Superior temporal gyrus (tissue), 1 donor: ENCODE results near the gene TANC1.

Experiments used
- DNase-seq: peaks from one replicate; pipeline ENCODE4 v3.0.0-alpha.2; 2016; ENCODE audit errors: extremely low spot score

Gene TANC1

DNA sequence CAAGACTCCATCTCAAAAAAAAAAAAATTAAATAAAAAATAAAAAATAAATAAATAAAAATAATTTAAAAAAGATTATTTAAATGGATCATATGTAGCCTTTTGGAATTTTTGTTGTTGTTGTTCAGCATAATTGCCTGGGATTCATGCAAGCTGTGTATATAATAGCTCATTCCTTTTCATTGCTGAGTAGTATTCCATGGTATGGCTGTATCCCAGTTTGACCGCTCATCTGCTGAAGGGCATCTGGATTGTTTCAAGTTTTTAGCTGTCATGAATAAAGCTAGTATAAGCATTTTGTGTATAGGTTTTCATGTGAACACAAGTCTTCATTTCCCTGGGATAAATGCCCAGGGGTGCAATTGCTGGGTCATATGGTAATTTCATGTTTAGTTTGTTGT lies 6.4 kb upstream of the TANC1 start:
- no peak for DNase-seq

- no peak for DNase-seq
Observed at GRCh38 chr2:158963071-158963470, 5.4 kb upstream of the TANC1 start.

GRCh38 chr2:158965107-158965506 lies 3.3 kb upstream of the TANC1 start:
- DNase-seq, result no peak

GRCh38 chr2:158965641-158966040 lies 2.8 kb upstream of the TANC1 start:
- DNase-seq, result no peak

DNA sequence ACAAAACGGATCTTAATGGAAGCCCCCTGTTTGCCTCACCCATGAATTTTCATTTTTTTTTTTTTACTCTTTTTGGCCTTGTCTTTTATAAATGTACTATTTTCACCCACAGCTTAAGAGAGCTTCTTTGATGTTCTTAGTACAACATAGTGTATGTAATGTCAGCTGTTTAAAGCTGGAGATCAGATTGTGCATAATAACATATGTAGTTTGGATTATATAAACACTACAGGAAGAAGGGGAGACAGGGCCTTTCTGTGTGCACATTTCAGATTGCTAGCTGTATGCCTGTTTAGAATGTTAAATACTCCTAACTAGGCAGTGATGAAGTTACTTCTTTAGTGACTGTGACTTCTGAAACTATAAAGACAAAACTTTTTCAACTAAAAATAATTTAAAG lies 2.1 kb upstream of the TANC1 start:
- no peak for DNase-seq

- no peak for DNase-seq
Observed at GRCh38 chr2:158967114-158967730, 1.2 kb upstream of the TANC1 start.

DNA sequence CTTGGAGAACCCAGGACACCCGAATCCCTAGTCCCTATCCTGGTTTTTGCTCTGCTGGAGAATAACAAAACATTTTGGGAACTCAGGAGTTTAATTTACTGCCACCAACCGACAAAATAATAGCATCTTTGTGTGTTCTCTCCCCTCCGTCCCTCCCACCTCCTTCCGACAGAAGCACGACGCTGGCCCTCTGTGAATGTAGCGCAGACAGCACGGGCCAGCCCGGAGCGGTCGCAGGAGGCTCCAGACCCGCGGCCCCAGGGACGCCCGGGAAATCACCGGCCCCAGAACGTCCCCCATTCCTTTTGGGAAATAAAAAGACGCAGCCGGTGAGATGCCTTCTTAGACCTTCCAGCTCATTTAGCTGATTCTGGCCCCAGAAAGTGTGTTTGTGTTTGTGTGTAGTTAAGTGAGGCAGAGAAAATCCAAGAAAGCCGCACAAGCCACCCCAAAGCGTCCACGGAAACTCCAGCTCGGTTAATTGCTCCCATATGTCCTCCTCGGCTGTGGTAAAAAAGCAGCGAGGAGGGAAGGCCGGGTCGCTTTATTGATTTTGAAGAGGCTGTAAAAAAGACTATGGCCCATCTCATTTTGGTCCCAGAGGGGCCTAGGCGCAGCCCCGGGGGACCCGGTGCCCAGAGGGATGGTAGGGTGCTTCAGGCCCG lies 577 bp upstream of the TANC1 start:
- peak; percentile 82 for DNase-seq

GRCh38 chr2:158969162-158969714 lies 798 bp downstream of the TANC1 start:
- DNase-seq, result no peak

DNA sequence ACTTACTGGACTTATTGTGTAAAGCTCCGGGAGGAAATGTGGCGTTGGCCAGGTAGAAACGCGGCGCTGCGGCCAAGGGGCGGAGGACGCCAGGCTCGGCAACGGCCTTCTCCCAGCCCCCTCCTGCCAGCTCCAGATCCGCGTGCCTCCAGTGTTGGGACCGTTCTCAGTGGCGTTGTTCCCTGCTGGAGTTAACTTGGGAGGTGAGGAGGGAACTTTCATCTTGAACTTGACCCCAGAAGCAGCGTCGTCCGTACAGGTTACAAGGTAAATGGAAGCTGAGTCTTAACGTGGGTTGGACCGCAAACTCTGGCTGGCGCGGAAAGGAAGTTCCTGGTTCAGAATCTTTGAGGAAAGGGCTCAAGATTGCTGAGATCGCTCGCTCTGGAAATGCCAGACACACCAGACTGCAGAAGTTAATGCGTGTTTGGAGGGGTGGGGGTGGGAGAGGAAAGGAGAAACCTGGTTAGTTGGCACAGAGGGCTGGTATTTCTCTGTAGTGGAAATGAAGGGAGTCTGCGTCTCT lies 1.3 kb downstream of the TANC1 start:
- peak; percentile 45 for DNase-seq

- DNase-seq, result peak; percentile 42
Observed at GRCh38 chr2:158970241-158970751, 1.9 kb downstream of the TANC1 start.

DNA sequence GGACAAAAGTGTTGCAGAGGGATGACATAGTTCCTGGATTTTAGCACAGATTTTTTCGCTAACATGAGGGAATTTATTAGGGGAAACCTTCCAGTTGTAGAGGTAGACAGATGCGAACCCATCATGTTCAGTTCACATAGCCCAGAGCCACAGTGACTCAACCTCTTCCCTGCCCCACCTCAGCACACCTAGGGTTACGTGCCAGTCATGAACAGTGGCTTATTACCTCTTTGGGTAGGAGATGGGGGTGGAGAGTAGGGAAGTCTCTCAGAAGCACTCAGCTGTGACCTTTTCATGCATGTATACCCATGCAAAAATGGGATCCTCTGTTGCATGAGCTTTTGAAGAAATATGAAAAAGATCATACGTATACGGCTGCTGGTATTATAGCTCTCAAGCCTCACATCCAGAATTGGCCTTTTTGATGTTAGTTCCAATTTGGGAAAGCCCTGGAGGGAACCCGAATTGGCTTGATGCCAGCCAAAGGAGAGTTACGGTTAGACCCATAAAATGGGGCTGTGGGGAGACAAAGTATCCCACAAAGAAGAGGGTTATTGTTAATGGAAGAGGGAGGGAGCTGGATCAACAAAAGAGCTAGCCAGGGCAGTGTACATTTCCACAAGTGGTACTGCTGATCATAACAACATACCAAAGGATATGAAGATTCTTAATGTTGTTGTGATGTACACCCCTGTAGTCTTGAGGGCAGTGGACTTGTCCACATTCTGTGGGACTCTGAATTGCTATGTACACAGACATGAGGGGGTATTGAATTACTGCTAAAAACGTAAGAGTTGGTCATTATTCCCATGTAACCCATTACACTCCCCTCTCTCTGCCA lies 4.9 kb downstream of the TANC1 start:
- DNase-seq, result no peak

- no peak for DNase-seq
Observed at GRCh38 chr2:158975271-158975921, 7.0 kb downstream of the TANC1 start.

GRCh38 chr2:158979772-158980171 lies 11.3 kb downstream of the TANC1 start:
- DNase-seq, result no peak

- DNase-seq, result no peak
Observed at GRCh38 chr2:158984604-158985135, 16.2 kb downstream of the TANC1 start.

GRCh38 chr2:158988501-158988900 lies 20.1 kb downstream of the TANC1 start:
- DNase-seq, result no peak

DNA sequence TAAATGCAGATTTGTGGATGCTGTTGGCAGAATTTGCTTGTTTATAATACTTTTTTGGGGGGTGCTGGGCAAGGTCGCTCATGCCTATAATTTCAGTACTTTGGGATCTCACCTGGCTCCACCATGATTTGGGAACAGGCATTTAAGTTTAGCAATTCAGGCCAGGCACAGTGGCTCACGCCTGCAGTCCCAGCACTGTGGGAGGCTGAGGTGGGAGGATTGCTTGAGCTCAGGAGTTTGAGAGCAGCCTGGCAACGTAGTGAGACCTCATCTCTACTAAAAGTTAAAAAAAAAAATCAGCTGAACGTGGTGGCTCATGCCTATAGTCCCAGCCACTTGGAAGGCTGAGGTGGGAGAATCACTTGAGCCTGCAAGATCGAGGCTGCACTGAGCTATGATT lies 20.7 kb downstream of the TANC1 start:
- DNase-seq, result no peak

DNA sequence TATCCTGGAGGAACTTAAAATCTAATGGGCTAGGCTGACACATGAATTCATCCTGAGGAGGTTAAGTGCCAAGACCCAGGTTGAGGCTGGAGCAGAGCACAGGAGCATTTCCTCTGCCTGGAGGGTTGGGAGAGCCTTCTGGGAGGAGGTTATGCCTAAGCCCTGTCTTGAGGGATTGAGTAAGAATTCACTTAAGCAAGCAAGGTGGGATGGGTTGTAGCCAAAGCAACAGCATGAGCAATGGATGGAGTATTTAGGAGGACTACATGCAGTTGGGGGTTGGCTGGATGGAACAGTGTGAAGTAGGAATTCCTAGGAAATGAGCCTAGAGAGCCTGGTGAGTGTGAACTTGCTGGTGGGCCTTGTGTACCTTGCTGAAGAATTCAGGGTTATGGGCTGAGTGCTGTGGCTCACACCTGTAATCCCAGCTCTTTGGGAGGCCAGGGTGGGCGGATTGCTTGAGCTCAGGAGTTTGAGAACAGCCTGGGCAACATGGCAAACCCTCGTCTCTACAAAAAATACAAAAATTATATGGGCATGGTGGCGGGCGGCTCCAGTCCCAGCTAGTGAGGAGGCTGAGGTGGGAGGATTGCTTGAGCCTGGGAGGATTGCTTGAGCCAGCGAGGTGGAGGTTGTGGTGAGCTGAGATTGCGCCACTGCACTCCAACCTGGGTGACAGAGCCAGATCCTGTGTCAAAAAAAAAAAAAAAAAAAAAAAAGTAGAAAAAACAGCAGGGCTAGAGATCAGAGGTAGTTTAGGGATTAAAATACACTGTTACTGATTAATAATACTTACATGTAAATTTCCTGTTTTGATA lies 22.2 kb downstream of the TANC1 start:
- no peak for DNase-seq

DNA sequence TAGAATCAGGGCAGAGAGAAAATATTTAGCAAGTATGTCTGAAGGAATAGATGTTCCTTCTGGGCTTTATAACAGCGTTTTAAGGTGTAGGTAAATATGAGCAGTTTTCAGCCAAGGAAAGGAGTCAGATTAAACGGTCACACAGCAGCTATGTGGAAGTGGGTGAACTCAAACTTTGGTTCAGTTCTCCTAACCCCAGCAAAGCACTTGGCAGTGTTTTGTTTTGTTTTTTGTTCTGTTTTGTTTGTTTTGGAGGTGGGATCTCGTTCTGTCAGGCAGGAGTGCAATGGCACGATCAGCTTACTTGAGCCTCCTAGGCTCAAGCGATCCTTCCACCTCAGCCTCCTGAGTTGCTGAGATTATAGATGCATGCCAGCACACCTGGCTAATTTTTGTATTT lies 24.6 kb downstream of the TANC1 start:
- no peak for DNase-seq

GRCh38 chr2:158993721-158994587 lies 25.5 kb downstream of the TANC1 start:
- DNase-seq, result no peak
